WI38 (cell line): Measurements from ENCODE around the gene LRP2.

Experiments used
- H3K4me3 ChIP-seq: 2 replicates; pipeline ENCODE4 v1.5.1; 2011; ENCODE audit warnings: low read depth, mild to moderate bottlenecking, control low read depth, low read length
- TF ChIP-seq, protein P1 (sequence below): IDR thresholded peaks from 2 replicates; pipeline ENCODE4 v1.5.1; 2012; ENCODE audit warnings: low read depth, mild to moderate bottlenecking, control low read depth, low read length

The LRP2 gene

DNA sequence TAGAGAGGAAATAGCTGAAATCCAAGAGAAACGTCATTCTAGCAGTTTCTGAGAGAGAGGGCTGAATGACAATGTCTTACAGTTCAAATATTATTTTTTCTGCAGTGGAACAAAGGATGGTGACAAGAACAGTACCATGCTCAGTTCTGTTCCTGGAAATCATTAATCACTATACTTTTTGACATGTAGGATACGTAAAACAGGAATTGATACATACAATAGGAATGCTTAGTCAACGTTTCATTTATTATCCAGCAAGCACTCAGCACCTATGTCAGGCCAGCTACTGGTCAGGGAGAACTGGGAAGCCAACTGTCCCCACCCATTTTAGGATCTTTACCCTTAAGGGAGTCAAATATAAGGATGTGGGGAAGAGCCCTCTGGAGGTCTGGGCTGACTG lies 178.3 kb downstream of the LRP2 start:
- H3K4me3 ChIP-seq, result no peak overlapping the region
- TF ChIP-seq, protein P1, sequence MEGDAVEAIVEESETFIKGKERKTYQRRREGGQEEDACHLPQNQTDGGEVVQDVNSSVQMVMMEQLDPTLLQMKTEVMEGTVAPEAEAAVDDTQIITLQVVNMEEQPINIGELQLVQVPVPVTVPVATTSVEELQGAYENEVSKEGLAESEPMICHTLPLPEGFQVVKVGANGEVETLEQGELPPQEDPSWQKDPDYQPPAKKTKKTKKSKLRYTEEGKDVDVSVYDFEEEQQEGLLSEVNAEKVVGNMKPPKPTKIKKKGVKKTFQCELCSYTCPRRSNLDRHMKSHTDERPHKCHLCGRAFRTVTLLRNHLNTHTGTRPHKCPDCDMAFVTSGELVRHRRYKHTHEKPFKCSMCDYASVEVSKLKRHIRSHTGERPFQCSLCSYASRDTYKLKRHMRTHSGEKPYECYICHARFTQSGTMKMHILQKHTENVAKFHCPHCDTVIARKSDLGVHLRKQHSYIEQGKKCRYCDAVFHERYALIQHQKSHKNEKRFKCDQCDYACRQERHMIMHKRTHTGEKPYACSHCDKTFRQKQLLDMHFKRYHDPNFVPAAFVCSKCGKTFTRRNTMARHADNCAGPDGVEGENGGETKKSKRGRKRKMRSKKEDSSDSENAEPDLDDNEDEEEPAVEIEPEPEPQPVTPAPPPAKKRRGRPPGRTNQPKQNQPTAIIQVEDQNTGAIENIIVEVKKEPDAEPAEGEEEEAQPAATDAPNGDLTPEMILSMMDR, result no peak

DNA sequence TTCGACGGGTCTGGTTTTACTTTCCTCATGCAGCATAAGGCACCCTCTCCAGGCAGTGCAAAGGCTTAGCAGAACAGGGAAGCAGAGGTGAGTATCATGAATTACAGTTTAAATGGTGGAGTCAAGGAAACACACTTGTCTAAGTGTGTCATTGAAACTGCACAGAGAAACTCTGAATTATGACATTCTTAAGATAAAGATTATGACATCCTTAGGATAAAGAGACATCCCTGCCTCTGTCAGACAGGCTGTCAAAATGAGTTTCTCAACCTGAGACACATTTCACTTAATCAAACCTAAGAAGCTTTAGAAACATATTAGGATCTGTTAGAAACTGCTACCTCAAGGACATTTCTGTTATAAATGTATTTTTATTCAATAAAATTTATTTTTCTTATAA lies 179.8 kb downstream of the LRP2 start:
- H3K4me3 ChIP-seq, result no peak overlapping the region
- TF ChIP-seq, protein P1, result no peak

DNA sequence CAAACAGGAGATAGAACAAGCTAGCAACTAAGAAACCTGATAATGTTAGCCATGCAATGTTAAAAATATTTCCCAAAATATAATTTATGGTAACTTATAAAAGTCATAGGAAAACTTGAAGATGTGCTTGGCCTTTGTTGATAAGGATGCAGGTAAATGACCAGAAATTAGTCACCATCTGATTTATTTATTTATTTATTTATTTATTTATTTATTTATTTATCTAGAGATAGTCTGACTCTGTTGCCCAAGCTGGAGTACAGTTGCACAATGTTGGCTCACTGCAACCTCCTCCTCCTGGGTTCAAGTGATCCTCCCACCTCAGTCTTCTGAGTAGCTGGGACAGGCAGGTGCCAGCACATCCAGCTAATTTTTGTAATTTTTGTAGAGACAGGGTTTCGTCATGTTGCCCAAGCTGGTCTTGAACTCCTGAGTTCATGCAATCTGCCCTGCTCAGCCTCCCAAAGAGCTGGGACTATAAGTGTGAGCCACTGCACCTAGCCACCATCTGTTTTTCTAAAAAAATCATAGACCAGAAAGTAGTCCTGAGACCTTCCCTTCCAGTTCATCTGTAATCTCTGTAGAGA lies 183.4 kb downstream of the LRP2 start:
- H3K4me3 ChIP-seq, result no peak overlapping the region
- TF ChIP-seq, protein P1, result no peak

DNA sequence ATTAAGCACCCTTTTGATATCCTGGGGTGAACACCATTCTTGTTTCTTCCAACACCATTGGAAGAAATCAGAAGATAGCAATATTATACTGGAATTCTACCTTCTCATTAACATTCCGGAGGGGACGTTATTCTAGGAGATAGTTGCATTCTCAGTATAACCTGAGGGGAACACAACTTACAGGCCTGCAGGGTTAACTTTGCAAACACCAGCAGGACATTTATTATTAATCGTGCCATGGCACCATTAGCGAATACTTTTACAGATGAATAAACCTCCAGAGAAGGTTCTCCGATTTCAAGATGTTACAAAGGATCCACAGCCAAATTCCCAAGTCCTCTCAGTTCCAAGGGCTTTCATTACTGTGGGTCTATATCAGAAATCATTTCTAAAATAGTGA lies 184.0 kb downstream of the LRP2 start:
- no peak overlapping the region for H3K4me3 ChIP-seq
- TF ChIP-seq, protein P1, result no peak

DNA sequence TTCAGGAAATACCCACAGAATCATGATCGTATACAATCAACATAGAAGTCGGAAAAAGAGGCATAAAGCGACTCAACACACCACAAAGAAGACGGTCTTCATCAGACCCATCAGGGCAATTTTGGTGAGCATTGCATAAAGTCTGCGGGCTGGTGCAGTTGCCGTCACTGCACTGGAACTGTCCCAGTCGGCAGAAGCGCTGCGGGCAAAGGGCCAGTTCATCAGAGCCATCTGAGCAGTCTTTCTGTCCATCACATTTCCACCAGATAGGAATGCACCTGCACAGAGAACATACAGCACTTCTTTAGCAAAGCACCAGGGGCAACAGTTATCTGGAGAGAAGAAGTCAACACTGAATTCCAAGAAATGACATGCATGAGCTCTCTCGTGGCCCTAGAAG lies 187.2 kb downstream of the LRP2 start:
- H3K4me3 ChIP-seq, result no peak overlapping the region
- TF ChIP-seq, protein P1, result no peak

DNA sequence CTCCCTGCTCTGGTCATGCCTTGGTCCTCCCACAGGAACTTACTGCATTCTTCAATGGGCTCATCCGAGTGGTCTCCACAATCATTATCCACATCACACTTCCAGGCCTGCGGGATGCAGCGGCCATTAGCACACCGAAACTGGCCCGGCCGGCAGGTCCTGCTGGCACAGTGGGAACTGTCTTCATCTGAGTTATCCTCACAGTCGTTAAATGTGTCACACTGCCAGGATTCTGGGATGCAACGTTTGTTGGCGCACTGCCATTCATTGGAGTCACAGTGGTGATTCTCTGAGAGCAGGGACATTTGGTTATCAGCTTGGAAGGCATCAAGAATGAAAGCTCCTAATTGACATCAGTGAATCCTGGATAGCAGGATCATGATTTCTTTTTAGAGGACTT lies 188.5 kb downstream of the LRP2 start:
- H3K4me3 ChIP-seq, result no peak overlapping the region
- TF ChIP-seq, protein P1, result no peak

DNA sequence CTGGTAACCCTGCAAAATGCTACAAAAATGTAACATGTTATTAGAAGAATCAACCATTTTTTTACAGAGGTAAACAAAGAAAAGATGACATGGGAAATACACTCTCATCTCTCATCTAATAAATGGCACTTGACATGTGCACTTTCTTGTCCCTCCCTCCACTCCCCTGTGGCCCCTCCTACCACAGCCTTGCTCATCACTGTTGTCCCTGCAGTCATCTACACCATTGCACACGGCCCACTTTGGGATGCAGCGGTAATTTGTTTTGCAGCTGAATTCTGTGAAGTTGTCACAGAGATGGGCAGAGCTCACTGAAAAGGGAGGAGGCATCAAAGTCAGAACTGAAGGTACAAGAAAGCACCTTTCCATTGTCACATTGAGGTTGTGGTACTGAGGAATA lies 189.4 kb downstream of the LRP2 start:
- no peak overlapping the region for H3K4me3 ChIP-seq
- TF ChIP-seq, protein P1, result no peak
